Neural progenitor cell (in vitro differentiated cells): ENCODE measurements around the gene TSC2.
"Not testable (repeated sequence)": the region's sequence is repeated elsewhere in the genome, so short reads cannot be mapped to it uniquely, and the experiment has no call there.

Experiments used
- CTCF ChIP-seq: fragments of 200-600 bp; sonication (generic); IDR thresholded peaks from 2 replicates; pipeline ENCODE4 v1.5.1; 2017; ENCODE audit warnings: antibody characterized with exemption, mild to moderate bottlenecking
- EZH2 ChIP-seq: fragments of 200-600 bp; sonication (generic); IDR thresholded peaks from 2 replicates; pipeline ENCODE4 v1.6.1; 2017; ENCODE audit warnings: antibody characterized with exemption, mild to moderate bottlenecking, moderate library complexity
- EZH2phosphoT487 ChIP-seq: fragments of 200-600 bp; sonication (generic); IDR thresholded peaks from 2 replicates; pipeline ENCODE4 v1.6.1; 2017; ENCODE audit warnings: antibody characterized with exemption

GRCh38 chr16:2117960-2118722, 70.4 kb downstream of the TSC2 start:
- not testable (repeated sequence) for TF ChIP-seq CTCF, EZH2phosphoT487, EZH2
